ENCODE measurements around the gene RPL6.
"Not testable (repeated sequence)": the region's sequence is repeated elsewhere in the genome, so short reads cannot be mapped to it uniquely, and the experiment has no call there.

Gene RPL6

GRCh38 chr12:112440653-112441052, 31.2 kb upstream of the RPL6 start:
- H3K27ac ChIP-seq (ENCODE audit: insufficient read depth, low read depth, low read length, poor library complexity, severe bottlenecking); H3K4me3 ChIP-seq (ENCODE audit: insufficient read depth, low read depth, low read length); H3K9me3 ChIP-seq (ENCODE audit: control insufficient read depth, low read length); H3K36me3 ChIP-seq (ENCODE audit: control insufficient read depth, insufficient read depth, low read length); H3K27me3 ChIP-seq (ENCODE audit: control insufficient read depth, insufficient read depth, low read length, poor library complexity, severe bottlenecking); H3K4me1 ChIP-seq (ENCODE audit: control insufficient read depth, insufficient read depth, low read length): not testable (repeated sequence)
- 89 to 95% methylated on average over 9 of the region's 9 CpGs for WGBS, 2 experiments

- no peak overlapping the region for H3K27ac ChIP-seq (ENCODE audit: insufficient read depth, low read depth, low read length, poor library complexity, severe bottlenecking)
- no peaks in the 10 kb centered on the region for H3K4me1 ChIP-seq (ENCODE audit: control insufficient read depth, insufficient read depth, low read length)
- H3K27me3 ChIP-seq (ENCODE audit: control insufficient read depth, insufficient read depth, low read length, poor library complexity, severe bottlenecking), result no peaks in the 10 kb centered on the region
- H3K4me3 ChIP-seq (ENCODE audit: insufficient read depth, low read depth, low read length), result no peak overlapping the region
- no peaks in the 10 kb centered on the region for H3K36me3 ChIP-seq (ENCODE audit: control insufficient read depth, insufficient read depth, low read length)
- no peaks in the 10 kb centered on the region for H3K9me3 ChIP-seq (ENCODE audit: control insufficient read depth, low read length)
These were observed 30.4 kb upstream of the RPL6 start for GRCh38 chr12:112439769-112440168.

DNA sequence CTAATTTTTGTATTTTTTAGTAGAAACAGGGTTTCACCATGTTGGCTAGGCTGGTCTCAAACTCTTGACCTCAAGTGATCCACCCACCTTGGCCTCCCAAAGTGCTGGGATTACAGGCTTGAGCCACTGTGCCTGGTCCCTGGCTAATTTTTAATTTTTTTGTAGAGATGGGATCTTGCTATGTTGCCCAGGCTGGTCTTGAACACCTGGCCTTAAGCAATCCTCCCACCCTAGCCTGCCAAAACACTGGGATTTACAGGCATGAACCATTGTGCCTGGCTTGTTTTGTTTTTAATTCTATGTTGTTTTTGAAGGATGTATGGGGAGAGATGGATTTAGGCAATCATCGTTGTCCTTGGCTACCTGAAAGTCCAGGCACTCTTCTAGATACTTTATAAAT, 29.2 kb upstream of the RPL6 start:
- 100% methylated on average over 1 of the region's 1 CpG; no CpG with 5 or more reads in 1 of the 2 experiments for WGBS, 2 experiments
- not testable (repeated sequence) for H3K36me3 ChIP-seq (ENCODE audit: control insufficient read depth, insufficient read depth, low read length); H3K9me3 ChIP-seq (ENCODE audit: control insufficient read depth, low read length); H3K27ac ChIP-seq (ENCODE audit: insufficient read depth, low read depth, low read length, poor library complexity, severe bottlenecking); H3K4me1 ChIP-seq (ENCODE audit: control insufficient read depth, insufficient read depth, low read length); H3K27me3 ChIP-seq (ENCODE audit: control insufficient read depth, insufficient read depth, low read length, poor library complexity, severe bottlenecking); H3K4me3 ChIP-seq (ENCODE audit: insufficient read depth, low read depth, low read length)

DNA sequence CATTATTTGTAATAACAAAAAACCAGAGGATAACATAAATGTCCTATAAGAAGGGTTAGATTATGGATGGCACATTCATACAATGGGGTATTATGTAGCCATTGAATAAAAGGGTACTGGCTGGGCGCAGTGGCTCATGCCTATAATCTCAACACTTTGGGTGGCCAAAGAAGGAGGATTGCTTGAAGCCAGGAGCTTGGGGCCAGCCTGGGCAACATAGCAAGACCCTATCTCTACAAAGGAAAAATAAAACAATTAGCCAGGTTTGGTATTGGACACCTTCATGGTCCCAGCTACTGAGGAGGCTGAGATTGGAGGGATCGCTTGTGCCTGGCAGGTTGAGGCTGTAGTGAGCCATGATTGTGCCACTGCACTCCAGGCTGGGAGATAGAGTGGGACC, 24.1 kb upstream of the RPL6 start:
- Histone ChIP-seq H3K36me3 (ENCODE audit: control insufficient read depth, insufficient read depth, low read length) (no peaks in the 10 kb centered on the region), H3K27me3 (ENCODE audit: control insufficient read depth, insufficient read depth, low read length, poor library complexity, severe bottlenecking) (no peaks in the 10 kb centered on the region), H3K27ac (ENCODE audit: insufficient read depth, low read depth, low read length, poor library complexity, severe bottlenecking) (no peak overlapping the region), H3K4me3 (ENCODE audit: insufficient read depth, low read depth, low read length) (no peak overlapping the region), H3K9me3 (ENCODE audit: control insufficient read depth, low read length) (no peaks in the 10 kb centered on the region), H3K4me1 (ENCODE audit: control insufficient read depth, insufficient read depth, low read length) (no peaks in the 10 kb centered on the region)
- 92% methylated on average over 2 of the region's 2 CpGs for WGBS, 2 experiments

- 96 to 98% methylated on average over 2 to 3 of the region's 3 CpGs for WGBS, 2 experiments
- no peaks in the 10 kb centered on the region for H3K27me3 ChIP-seq (ENCODE audit: control insufficient read depth, insufficient read depth, low read length, poor library complexity, severe bottlenecking)
These were observed 22.6 kb upstream of the RPL6 start for GRCh38 chr12:112431965-112432364.

DNA sequence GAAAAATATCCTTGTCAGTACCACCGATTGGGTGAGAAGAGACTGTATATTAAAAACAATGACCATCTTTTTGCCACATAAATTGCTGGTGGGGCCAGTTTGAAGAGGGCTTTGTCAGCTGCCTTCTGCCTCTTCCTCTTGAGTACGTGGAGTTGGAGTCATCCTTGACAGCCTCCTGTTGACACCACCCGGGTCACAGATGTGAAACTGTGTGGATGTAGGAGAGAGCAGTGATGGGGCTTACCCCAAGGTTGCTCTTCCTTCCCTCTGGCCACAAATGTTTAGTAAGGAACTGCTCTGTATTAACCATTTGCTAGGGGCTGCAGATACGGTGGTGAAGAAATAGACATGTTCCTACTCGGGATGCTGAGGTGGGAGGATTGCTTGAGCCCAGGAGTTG, 21.5 kb upstream of the RPL6 start:
- WGBS, 2 experiments, result 94 to 95% methylated on average over 5 of the region's 5 CpGs

More at GRCh38 chr12:112431965-112432364, 22.6 kb upstream of the RPL6 start:
- no peaks in the 10 kb centered on the region for H3K4me1 ChIP-seq (ENCODE audit: control insufficient read depth, insufficient read depth, low read length)
- H3K9me3 ChIP-seq (ENCODE audit: control insufficient read depth, low read length), result no peaks in the 10 kb centered on the region
- H3K4me3 ChIP-seq (ENCODE audit: insufficient read depth, low read depth, low read length), result no peak overlapping the region
- H3K27ac ChIP-seq (ENCODE audit: insufficient read depth, low read depth, low read length, poor library complexity, severe bottlenecking), result no peak overlapping the region
- H3K36me3 ChIP-seq (ENCODE audit: control insufficient read depth, insufficient read depth, low read length), result no peaks in the 10 kb centered on the region

DNA sequence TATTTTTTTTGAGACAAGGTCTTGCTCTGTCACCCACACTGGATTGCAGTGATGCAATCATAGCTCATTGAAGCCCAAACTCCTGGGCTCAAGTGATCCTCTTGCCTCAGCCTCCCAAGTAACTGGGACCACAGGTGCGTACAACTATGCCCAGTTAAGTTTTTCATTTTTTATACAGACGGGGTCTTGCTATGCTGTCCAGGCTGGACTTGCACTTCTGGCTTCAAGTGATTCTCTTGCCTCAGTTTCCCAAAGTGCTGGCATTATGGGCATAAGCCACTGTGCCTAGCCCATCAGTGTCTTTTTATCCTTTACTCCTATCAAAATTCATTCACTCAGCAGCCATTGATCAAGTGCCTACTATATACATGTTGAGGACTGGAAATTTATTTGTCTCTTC, 18.4 kb upstream of the RPL6 start:
- no peak overlapping the region for H3K27ac ChIP-seq (ENCODE audit: insufficient read depth, low read depth, low read length, poor library complexity, severe bottlenecking)
- 93% methylated on average over 2 of the region's 2 CpGs for WGBS, 2 experiments

More for the DNA sequence above, 21.5 kb upstream of the RPL6 start:
- H3K36me3 ChIP-seq (ENCODE audit: control insufficient read depth, insufficient read depth, low read length), result no peaks in the 10 kb centered on the region
- H3K9me3 ChIP-seq (ENCODE audit: control insufficient read depth, low read length), result no peaks in the 10 kb centered on the region
- H3K4me1 ChIP-seq (ENCODE audit: control insufficient read depth, insufficient read depth, low read length), result no peaks in the 10 kb centered on the region
- no peak overlapping the region for H3K4me3 ChIP-seq (ENCODE audit: insufficient read depth, low read depth, low read length)
- no peaks in the 10 kb centered on the region for H3K27me3 ChIP-seq (ENCODE audit: control insufficient read depth, insufficient read depth, low read length, poor library complexity, severe bottlenecking)
- no peak overlapping the region for H3K27ac ChIP-seq (ENCODE audit: insufficient read depth, low read depth, low read length, poor library complexity, severe bottlenecking)

DNA sequence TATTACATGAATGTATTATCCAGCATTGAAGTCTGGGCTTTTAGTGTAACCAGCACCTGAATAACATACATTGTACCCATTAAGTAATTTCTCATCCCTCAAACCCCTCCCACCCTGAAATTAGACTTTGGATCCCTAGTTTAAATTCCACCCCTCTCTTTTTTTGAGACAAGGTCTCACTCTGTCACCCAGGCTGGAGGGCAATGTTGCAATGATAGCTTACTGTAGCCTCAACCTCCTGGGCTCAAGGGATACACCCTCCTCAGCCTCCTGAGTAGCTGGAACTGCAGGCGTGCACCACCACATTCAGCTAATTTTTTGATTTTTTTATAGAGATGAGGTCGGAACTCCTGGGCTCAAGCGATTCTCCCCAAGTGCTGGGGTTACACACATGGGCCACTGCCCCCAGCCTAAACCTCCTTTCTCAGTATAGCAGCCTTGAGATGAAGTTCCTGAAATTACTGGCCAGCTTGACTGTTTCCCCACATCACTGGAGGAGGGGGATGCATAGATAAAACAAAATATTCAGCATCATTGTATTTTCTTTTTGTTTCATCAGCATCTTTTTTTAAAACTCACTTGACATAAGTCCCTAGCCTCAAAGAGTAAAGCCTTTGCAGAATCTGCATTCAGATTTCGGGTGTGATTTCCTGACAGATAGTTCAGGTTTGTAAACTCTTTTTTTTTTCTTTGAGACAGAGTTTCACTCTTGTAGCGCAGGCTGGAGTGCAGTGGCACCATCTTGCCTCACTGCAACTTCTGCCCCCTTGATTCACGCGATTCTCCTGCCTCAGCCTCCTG, 16.4 kb upstream of the RPL6 start:
- 93 to 97% methylated on average over 7 of the region's 7 CpGs for WGBS, 2 experiments
- Histone ChIP-seq H3K27ac (ENCODE audit: insufficient read depth, low read depth, low read length, poor library complexity, severe bottlenecking) (no peak overlapping the region), H3K36me3 (ENCODE audit: control insufficient read depth, insufficient read depth, low read length) (no peaks in the 10 kb centered on the region), H3K9me3 (ENCODE audit: control insufficient read depth, low read length) (no peaks in the 10 kb centered on the region), H3K4me3 (ENCODE audit: insufficient read depth, low read depth, low read length) (no peak overlapping the region), H3K27me3 (ENCODE audit: control insufficient read depth, insufficient read depth, low read length, poor library complexity, severe bottlenecking) (no peaks in the 10 kb centered on the region), H3K4me1 (ENCODE audit: control insufficient read depth, insufficient read depth, low read length) (no peaks in the 10 kb centered on the region)

More for the DNA sequence above, 18.4 kb upstream of the RPL6 start:
- no peak overlapping the region for H3K4me3 ChIP-seq (ENCODE audit: insufficient read depth, low read depth, low read length)
- H3K36me3 ChIP-seq (ENCODE audit: control insufficient read depth, insufficient read depth, low read length), result no peaks in the 10 kb centered on the region
- no peaks in the 10 kb centered on the region for H3K9me3 ChIP-seq (ENCODE audit: control insufficient read depth, low read length)
- H3K4me1 ChIP-seq (ENCODE audit: control insufficient read depth, insufficient read depth, low read length), result no peaks in the 10 kb centered on the region
- H3K27me3 ChIP-seq (ENCODE audit: control insufficient read depth, insufficient read depth, low read length, poor library complexity, severe bottlenecking), result no peaks in the 10 kb centered on the region

DNA sequence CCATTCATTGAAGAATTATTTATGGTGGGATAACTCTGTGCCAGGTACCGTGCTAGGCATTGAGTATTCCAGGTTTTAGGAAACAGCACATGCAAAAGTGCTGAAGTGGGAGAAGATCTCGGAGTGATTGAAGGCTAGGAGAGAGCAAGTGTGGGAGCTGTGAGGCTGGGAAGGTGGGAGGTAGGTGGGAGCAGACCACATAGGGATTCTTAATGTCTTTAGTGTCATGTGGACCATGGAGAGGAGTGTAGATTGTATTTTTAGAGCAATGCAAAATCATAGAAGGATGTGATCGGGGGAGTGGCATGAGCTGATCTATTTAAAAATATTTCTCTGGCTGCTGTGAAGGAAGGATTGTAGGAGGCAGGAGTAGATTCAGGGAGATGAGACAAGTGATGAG, 14.7 kb upstream of the RPL6 start:
- H3K4me3 ChIP-seq (ENCODE audit: insufficient read depth, low read depth, low read length), result no peak overlapping the region
- no peaks in the 10 kb centered on the region for H3K27me3 ChIP-seq (ENCODE audit: control insufficient read depth, insufficient read depth, low read length, poor library complexity, severe bottlenecking)
- H3K36me3 ChIP-seq (ENCODE audit: control insufficient read depth, insufficient read depth, low read length), result no peaks in the 10 kb centered on the region
- no peaks in the 10 kb centered on the region for H3K9me3 ChIP-seq (ENCODE audit: control insufficient read depth, low read length)
- H3K4me1 ChIP-seq (ENCODE audit: control insufficient read depth, insufficient read depth, low read length), result no peaks in the 10 kb centered on the region
- no peak overlapping the region for H3K27ac ChIP-seq (ENCODE audit: insufficient read depth, low read depth, low read length, poor library complexity, severe bottlenecking)
- WGBS, 2 experiments, result 93 to 95% methylated on average over 3 of the region's 3 CpGs

DNA sequence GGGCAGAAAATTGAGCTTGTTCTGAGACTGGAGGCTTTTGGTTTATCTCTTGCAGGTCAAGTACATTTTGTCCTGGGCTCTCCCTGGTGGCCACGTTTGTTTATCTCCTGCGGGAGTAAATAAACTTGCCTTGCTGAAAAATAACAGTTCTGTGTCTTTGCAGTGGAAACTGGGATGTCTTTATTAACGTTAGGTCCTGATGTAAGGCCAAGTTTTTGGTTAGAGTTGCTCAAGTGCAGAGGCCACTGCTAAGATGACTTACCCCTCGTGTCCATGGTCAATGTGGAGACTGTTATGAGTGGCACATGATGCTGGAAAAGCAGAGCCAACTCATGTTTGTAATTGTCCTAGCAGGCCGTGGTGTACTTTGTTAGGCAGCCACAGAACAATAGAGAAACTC, 13.1 kb upstream of the RPL6 start:
- Histone ChIP-seq H3K4me3 (ENCODE audit: insufficient read depth, low read depth, low read length) (no peak overlapping the region), H3K27ac (ENCODE audit: insufficient read depth, low read depth, low read length, poor library complexity, severe bottlenecking) (no peak overlapping the region), H3K27me3 (ENCODE audit: control insufficient read depth, insufficient read depth, low read length, poor library complexity, severe bottlenecking) (no peaks in the 10 kb centered on the region), H3K9me3 (ENCODE audit: control insufficient read depth, low read length) (no peaks in the 10 kb centered on the region), H3K36me3 (ENCODE audit: control insufficient read depth, insufficient read depth, low read length) (no peaks in the 10 kb centered on the region), H3K4me1 (ENCODE audit: control insufficient read depth, insufficient read depth, low read length) (no peaks in the 10 kb centered on the region)
- WGBS, 2 experiments, result 88 to 89% methylated on average over 5 of the region's 5 CpGs
